ENCODE results near the gene CCDC149.

Gene CCDC149

DNA sequence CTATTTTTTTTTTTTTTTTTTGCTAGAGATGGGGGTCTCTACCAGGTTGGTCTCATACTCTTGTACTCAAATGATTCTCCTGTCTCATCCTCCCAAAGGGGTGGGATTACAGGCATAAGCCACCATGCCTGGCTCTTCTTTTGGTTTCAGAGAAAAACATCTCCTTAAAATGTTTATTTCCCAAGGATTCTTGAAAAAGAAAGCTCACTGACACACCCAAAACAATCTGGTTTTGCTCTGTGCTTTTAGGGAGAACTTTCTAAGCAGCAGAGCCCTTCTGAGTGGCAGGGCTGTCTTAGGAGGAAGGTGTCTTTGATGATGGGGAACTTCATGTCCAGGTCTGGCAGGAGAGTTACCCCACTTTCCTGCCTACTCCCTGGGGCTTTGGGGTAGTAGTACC lies 116.2 kb downstream of the CCDC149 start:
- Histone ChIP-seq H3K36me3 (no peaks in the 10 kb centered on the region), H3K4me3 (peak overlapping the region in 1 of 2 donors; percentile 58), H3K27ac (peak overlapping the region; percentile 93 to 96), H3K9me3 (no peaks in the 10 kb centered on the region), H3K27me3 (no peaks in the 10 kb centered on the region), H3K4me1 (peaks cover 0 to 60% (median 32%) of the 10 kb centered on the region in 4 donors)
- DNase-seq, result no peak
- intact Hi-C loops (cut with DNase I; ENCODE audit: low total_unique reads), result loop anchor here (5.0 to 10.0 kb wide), 4 partner anchors 56 to 368 kb away; partner anchors contain the start of genes DHX15 and SEPSECS
- TF ChIP-seq, protein P1, sequence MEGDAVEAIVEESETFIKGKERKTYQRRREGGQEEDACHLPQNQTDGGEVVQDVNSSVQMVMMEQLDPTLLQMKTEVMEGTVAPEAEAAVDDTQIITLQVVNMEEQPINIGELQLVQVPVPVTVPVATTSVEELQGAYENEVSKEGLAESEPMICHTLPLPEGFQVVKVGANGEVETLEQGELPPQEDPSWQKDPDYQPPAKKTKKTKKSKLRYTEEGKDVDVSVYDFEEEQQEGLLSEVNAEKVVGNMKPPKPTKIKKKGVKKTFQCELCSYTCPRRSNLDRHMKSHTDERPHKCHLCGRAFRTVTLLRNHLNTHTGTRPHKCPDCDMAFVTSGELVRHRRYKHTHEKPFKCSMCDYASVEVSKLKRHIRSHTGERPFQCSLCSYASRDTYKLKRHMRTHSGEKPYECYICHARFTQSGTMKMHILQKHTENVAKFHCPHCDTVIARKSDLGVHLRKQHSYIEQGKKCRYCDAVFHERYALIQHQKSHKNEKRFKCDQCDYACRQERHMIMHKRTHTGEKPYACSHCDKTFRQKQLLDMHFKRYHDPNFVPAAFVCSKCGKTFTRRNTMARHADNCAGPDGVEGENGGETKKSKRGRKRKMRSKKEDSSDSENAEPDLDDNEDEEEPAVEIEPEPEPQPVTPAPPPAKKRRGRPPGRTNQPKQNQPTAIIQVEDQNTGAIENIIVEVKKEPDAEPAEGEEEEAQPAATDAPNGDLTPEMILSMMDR (IDR thresholded peaks at IDR 0.05), result no peak

DNA sequence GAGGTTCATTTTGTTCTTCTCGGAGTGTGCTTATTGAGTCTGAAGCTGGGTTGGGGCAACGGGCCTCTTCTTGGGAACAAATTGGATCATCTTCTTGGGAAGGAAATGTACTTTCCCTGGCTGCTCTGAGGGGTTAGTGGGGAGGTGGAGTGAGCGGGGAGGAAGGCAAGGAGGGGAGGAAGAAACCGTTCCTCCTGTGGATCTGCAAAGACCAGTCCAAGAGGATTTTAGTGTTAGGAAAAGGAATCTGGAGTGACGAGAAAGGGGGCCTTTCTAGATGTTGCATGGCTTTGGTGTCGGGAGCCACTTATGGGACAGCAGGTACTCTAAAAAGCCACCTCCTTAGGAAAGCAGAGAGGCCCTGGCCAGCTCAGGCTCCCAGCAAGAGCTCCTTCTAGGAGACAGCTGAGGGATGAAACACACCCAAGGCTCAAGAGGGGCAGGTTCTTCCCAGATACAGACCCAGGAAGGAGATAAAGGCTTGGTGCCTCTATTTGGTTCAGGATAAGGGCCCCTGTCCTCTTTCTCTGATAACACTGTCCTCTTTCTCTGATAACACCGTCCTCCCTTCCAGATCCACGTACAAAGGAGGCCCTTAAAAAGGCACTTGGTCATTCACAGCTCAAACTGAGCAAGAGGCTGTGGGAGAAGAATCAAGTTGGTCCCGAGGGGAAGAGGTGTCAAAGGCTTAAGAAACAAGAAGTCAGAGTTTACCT lies 117.0 kb downstream of the CCDC149 start:
- H3K4me1 ChIP-seq, result peaks cover 0 to 52% (median 26%) of the 10 kb centered on the region in 4 donors
- no peaks in the 10 kb centered on the region for H3K27me3 ChIP-seq
- DNase-seq, result no peak
- peak overlapping the region; percentile 93 to 96 for H3K27ac ChIP-seq
- peak overlapping the region; percentile 47 to 58 for H3K4me3 ChIP-seq
- no peaks in the 10 kb centered on the region for H3K36me3 ChIP-seq
- intact Hi-C loops (cut with DNase I; ENCODE audit: low total_unique reads), result loop anchor here (5.0 to 10.0 kb wide), 4 partner anchors 56 to 369 kb away; partner anchors contain the start of genes DHX15 and SEPSECS
- TF ChIP-seq, protein P1 (IDR thresholded peaks at IDR 0.05), result no peak
- no peaks in the 10 kb centered on the region for H3K9me3 ChIP-seq

DNA sequence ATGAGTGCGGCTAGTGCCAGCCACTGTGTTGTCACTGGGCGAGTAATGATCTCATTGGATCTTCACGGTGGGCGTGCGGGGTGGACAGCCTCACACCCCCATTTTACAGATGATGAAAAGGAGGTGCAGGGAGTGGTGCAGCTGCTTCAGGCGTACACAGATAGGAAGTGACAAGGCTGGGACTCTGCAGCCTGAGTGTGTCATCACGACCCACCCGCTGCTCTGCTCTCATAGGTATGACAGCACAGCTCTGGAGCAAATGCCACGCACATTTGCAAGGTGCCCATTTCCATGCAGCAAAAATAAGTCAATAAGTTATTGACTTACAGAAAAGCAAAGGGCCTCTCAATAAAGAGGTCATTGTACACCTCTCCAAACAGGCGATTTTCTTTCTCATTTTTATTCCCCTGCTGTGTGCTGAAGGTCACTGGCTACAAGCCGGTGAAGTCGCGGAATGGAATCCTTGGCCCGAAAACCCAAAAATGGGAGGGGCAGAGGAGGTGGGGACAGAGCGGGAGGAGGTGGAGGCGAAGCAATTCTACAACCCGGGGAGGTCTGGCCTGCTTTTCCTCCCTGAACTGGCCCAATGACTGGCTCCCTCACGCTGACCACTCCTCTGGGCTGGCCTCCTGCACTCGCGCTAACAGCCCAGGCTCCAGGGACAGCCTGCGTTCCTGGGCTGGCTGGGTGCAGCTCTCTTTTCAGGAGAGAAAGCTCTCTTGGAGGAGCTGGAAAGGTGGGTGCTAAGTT lies 117.8 kb downstream of the CCDC149 start, which contains the start of gene SOD3:
SOD3 (plus strand) TSS at position 658 of the 750 bp plus-strand sequence. CDS start 3,949 bp downstream, outside the sequence.
- intact Hi-C loops (cut with DNase I; ENCODE audit: low total_unique reads), result loop anchor here (5.0 to 10.0 kb wide), 5 partner anchors 57 to 370 kb away; partner anchors contain the start of genes DHX15, LGI2 and SEPSECS
- peak within 1 kb of the TSS; percentile 47 to 58 for H3K4me3 ChIP-seq
- no peaks in the 10 kb centered on the region for H3K9me3 ChIP-seq
- no peaks in the 10 kb centered on the region for H3K27me3 ChIP-seq
- H3K36me3 ChIP-seq, result no peaks in the 10 kb centered on the region
- DNase-seq, result peak; percentile 88 to 96
- peaks cover 0 to 45% (median 19%) of the 10 kb centered on the region in 4 donors for H3K4me1 ChIP-seq
- TF ChIP-seq, protein P1 (IDR thresholded peaks at IDR 0.05), result no peak
- H3K27ac ChIP-seq, result peak within 1 kb of the TSS; percentile 93 to 96

DNA sequence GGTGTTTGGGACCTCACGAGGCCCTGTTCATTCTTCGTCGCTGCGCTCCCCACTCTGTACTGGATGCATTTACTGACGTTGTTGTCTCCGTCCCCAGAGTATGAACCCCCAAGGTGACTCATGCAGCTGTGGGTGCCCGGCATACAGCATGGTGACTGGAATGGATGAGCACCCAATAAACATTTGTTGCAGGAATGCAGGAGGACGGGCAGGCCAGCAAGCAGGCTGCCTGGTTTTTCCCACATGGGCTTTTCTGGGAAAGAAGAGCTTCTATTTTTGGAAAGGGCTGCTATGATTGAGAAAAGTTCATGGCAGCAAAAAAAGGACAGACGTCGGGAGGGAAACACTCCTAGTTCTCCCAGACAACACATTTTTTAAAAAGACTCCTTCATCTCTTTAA lies 118.4 kb downstream of the CCDC149 start:
- Histone ChIP-seq H3K4me3 (peak overlapping the region; percentile 47 to 58), H3K27me3 (no peaks in the 10 kb centered on the region), H3K36me3 (no peaks in the 10 kb centered on the region), H3K4me1 (peaks cover 0 to 45% (median 15%) of the 10 kb centered on the region in 4 donors), H3K9me3 (no peaks in the 10 kb centered on the region), H3K27ac (peak overlapping the region; percentile 93 to 96)
- peak; percentile 56 to 86 for DNase-seq
- TF ChIP-seq, protein P1 (IDR thresholded peaks at IDR 0.05), result no peak
- intact Hi-C loops (cut with DNase I; ENCODE audit: low total_unique reads), result loop anchor here (5.0 to 10.0 kb wide), 4 partner anchors 210 to 370 kb away; partner anchors contain the start of genes DHX15, LGI2 and SEPSECS

DNA sequence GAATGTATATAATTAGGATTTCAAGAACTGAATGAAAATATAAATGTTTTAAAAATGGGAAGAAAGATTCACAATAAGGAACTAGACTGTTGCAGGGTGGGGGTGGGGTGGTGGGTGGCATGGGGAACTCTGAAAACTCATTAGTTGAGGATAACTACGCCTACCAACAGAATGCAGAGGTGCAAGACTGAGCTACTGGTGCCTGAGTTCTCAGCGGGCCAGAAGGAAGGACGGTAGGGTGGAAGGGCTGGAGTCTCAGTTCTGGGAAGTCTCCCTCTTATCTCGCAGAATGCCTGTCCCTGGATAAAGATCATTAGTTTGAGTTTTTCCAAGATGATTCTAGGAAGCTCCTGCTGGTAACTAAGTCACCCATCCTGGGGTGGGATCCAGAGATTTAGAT lies 118.8 kb downstream of the CCDC149 start:
- H3K36me3 ChIP-seq, result no peaks in the 10 kb centered on the region
- peaks cover 0 to 45% (median 15%) of the 10 kb centered on the region in 4 donors for H3K4me1 ChIP-seq
- intact Hi-C loops (cut with DNase I; ENCODE audit: low total_unique reads), result loop anchor here (5.0 to 10.0 kb wide), 4 partner anchors 209 to 371 kb away; partner anchors contain the start of genes DHX15, LGI2 and SEPSECS
- peak overlapping the region; percentile 93 to 96 for H3K27ac ChIP-seq
- no peak for DNase-seq
- H3K27me3 ChIP-seq, result no peaks in the 10 kb centered on the region
- TF ChIP-seq, protein P1 (IDR thresholded peaks at IDR 0.05), result no peak
- no peaks in the 10 kb centered on the region for H3K9me3 ChIP-seq
- peak overlapping the region; percentile 47 to 58 for H3K4me3 ChIP-seq
